GM19351 (cell line): ENCODE results near the gene GSC2.

Source experiments
- ATAC-seq: cut with Tn5 transposase; IDR thresholded peaks from one replicate; pipeline ENCODE4 v1.9.1; 2021; ENCODE audit warnings: mild to moderate bottlenecking, moderate library complexity; ENCODE audit not compliant: unreplicated experiment

GSC2 gene

DNA sequence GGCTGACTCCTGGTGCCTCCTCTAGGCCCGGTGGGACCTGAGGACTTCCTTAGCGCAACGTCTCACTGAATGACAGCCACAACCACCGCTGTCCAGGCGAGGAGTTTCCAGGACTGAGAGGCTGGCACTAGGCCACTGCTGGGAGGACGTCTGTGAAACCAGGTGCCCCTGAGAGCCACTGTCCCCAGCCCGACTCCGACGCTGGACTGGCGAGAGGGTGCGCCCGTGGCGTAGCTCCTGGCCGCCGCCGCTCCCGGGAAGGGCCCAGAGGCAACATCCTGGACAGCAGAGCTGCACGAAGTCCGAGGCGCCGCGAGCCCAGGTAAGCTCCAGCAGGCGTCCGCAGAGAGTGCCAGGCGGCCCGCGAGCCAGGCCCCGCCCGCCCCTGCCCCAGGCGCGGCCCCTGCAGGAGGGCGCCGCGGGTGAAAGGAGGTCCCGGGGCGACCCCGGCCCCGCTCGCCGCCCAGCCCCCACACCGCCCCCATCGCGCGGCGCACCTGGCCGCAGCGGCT, 28.4 kb downstream of the GSC2 start:
- peak; percentile 21 for ATAC-seq

DNA sequence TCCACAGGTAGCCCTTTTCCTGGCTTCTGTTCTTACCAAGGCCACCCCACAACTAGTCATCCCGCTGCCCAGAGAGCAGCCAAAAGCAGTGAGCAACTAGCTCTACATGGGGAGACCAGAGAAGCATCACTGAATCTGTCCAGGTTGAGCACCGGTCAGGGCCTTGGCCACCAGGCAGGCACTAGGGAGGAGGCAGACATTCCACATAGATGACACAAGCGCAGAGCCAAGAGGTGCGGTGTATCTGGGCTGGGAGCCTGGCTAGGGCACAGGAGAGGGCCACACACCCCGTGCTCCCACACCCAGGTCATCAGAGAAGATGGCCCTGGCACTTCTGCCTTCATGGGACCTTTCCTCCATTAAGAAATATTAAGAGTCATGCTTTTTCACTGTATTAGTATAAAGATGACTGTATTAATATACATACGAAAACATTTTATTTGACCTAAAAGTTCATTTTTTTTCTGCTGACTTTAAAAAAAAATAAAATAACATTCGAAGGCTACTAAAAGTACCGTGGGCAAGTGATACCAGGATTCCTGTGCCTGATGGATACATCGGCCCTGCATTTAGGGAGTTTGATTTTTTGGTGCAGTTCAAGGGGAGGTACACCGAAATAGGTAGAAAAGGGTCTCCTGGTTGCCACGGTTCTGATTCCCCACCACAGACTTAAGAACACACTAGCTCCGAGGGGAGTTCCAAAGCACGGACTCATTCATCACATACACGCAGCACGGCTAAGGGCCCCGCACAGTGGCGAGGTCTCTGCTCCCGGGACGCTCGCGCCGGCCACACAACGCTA, 29.1 kb downstream of the GSC2 start:
- no peak for ATAC-seq

DNA sequence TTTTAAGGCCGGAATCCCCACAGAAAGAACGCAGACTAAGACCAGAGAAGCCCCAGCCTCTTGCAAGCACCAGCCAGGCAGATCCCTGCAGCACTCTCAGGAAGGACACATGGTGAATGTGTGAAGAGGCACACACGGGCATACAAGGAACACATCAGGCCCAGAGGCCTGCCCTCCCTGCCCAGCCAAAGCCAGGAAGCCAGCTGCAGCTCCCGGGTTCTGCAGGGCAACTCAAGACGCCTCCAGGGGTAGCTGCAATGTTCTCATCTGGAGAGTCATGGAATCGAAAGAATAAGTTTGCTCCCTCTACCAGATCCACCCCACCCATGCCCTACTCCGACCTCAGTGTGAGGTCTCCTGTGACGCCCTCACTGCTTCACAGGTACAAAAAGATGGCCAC, 30.1 kb downstream of the GSC2 start:
- no peak for ATAC-seq

DNA sequence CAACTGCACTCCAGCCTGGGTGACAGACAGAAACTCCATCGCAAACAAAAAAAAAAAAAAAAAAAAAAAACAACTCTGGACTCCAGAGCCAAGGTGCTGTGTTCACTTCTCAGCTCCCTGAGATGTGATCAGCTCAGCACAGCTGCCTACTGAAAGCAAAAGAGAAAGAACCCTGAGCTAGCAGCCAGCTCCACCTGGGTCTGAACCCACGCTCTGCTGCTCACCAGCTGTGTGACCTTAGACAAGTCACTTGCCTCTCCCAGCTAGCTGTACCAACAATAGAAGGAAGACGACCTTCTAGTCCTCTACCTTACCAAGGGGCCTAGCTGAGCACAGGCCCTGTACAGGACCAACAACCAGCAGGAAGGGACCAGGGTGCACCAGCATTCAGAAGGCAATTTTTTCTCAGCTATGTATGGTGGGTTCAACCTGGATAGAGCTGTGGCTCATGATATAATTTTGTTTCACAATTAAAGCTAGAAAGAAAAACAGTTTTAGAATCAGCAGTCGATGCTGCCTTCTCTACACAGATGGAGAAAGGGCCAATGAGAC, 31.7 kb downstream of the GSC2 start:
- peak; percentile 43 for ATAC-seq

DNA sequence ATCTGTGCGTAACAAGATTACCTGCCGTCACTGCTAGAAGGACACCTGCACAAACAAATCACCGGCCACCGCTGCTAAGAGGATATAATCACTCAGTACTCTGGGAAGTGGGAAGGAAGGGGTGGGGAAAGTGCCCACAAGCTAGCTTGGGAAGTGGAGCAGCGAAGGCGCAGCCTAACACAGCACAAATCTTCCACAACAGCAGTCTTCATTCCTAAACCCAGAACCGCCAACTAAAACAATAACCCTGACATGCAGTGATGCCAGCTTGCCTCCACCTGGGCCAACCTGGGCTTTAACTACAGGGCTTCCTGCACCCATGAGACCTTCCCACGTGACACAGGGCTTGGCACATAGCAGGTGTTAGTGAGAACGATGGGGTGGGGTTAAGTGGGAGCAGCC, 33.0 kb downstream of the GSC2 start:
- no peak for ATAC-seq

DNA sequence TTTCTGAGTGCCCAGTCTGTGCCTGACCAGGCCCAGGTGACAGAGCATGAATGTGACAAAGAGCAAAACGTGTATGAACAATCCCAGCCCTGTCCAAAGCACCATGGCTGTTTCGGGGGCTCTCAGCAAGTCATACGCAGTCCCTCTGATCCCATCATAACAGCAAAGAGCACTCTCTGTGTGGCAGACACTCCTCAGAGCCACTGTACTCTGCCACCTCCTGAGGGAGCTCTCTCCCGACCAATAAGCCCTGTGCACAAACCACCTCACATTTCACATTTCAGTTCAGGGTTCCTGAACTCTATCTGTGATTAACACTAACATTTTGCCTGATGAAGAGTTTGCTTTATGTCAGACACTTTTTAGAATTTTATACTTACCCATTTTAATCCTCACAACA, 34.5 kb downstream of the GSC2 start:
- no peak for ATAC-seq

DNA sequence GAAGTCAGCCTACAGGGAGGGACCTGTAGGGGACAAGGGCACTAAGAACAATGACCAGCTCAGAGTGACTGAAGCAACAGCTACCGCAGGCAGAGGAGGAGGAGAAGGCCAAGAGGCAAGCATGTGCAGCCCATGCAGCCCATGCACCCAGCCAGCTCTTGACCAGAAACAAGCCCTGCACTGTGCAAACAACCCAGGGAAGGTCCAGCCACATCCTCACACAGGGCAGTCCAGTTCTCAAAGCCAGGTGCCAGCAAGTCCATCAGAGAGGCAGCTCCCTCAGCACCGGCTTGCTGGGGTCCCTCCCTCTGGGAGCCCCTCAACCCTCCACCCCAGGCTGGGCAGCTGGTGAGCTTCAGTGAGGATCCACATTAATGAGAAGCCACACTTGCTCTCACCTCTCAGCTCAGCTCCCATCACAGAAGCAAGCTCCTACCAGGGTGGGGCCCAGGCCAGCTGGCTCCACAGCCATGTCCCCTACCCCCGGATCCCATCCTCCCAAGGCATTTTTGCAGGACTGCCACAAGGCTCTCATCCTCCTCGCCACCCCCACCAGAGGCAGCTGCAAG, 35.0 kb downstream of the GSC2 start:
- no peak for ATAC-seq

DNA sequence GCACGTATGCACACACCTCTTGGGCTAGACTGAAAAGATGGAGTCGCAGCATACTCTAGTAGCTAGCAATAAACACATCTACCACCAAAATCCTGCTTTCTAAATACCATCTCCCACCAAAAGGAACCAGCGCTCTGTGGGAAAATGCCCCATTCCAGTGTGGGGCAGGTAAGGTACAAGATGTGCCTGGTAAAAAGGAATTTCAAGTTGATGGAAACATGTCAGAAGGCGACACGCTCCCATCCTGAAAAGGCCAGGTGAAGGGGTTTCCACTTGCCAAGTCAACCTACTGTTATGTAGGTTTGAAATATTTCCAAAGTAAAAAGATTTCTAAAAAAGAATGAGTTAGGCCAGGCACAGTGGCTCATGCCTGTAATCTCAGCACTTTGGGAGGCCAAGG, 36.7 kb downstream of the GSC2 start:
- ATAC-seq = no peak

DNA sequence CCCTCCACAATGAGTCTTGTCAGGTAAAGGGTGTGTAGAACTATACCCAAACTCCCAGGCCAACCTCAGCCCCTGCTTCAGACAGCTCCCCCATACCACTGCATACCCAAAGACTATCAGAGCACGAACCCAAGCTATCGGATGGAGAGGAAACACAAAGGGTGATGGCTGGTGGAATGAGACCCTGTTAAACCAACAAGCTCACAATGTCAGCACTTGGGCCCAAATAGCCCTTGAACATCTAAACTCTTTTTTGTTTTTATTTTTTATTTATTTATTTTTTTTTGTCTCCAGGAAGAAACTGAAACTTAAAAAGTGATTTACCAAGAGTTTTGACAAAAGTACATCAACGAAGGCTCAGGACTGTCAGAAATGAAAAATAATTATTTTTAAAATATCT, 38.5 kb downstream of the GSC2 start:
- no peak for ATAC-seq

DNA sequence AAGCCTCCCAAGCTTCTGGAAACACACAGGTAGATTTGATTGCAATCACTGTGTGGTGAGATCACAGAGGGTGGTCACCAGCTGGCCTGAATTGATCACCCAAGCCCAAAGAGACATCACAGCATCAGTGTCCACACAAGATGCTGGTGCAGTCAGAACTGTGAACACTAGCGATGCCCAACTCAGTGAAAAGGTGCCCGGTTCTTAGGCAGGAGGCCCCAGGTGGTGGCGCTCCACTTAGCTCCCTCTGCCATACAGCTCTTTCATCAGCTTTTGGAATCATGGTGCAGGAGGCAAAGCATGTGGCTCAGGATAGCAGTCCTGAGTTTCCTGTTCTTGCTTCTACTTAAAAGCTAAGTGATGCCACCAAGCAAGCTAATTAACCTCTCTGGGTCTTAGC, 39.0 kb downstream of the GSC2 start:
- no peak for ATAC-seq

DNA sequence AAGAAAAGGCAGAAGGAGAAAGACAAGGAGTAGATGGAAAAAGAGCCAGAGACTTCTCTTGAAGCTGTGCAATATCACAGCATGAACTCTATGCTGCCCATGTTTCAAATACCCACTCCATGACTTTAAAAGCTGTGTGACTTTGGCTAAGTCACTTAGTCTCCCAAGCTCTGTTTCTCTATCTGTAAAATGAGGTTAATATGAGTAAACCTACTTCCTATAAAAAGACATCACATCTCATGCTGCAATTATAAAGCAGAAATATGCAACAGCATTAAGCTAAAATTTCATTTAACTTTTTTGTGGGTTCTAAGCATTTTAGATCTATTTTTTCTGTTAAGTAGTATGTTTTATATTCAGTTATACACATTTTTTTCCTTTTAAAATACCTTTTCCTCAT, 39.4 kb downstream of the GSC2 start:
- ATAC-seq = no peak

DNA sequence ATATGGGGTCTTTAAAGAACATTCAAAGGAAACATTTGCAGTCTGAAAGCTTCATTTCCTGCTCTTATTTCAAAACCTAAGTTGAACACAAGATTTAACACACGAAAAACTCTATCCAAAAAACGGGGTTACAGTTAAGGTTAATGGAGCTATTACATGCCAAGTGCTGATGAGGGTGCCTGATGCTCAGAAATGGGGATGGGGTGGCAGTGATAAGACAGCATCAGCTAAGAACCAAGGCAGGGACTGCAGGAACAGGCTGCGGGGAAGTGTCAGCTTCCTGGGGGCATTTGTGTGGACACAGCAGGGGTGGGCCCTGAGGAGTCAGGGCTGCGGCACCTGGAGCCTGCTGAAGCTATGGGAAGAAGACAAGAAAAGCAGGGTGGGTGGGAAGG, 40.0 kb downstream of the GSC2 start:
- ATAC-seq = no peak

DNA sequence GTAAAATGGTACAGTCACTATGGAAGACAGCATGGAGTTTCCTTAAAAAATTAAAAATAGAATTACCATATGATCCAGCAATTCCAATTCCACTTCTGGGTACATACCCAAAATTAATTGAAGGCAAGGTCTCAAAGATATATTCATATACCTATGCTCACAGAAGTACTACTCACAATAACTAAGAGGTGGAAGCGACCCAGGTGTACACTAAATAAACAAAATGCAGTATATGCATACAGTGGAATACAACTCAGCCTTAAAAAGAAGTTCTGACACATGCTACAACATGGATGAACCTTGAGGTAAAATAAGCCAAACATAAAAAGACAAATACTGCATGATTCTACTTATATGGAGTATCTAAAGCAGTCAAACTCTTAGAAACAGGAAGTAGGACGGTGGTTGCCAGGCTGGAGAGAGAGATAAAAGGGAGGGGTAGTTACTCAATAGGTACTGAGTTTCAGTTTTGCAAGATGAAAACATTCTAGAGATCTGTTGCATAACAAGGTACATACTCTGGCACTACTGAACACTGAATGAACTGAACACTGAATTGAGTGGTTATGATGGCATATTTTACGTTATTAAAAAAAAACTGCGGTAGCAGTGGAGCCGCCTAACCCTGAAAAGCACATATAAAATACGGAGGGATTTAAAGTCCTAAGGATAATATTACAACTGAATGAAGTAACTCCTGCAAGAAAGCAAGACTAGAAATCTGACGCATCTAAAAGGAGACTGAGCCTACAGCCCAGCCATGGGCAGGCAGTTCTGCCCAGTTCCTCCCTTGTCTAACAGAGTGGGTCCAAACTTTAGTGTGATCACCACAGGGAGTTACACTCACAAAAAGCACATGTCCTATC, 40.7 kb downstream of the GSC2 start:
- ATAC-seq = peak; percentile 77

DNA sequence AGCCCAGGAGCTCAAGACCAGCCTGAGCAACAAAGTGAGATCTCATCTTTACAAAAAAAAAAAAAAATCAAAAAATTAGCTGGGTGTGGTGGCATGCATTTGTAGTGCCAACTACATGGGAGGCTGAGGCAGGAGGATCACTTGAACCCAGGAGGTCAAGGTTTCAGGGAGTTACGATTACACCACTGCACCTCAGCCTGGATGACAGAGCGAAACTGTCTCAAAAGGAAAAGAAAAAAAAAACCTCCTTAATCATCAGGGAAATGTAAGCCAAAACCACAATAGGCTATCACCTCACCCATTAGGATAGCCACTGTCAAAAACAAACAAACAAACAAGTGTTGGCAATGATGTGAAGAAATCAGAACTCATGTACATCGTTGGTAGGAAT, 41.3 kb downstream of the GSC2 start:
- no peak for ATAC-seq

DNA sequence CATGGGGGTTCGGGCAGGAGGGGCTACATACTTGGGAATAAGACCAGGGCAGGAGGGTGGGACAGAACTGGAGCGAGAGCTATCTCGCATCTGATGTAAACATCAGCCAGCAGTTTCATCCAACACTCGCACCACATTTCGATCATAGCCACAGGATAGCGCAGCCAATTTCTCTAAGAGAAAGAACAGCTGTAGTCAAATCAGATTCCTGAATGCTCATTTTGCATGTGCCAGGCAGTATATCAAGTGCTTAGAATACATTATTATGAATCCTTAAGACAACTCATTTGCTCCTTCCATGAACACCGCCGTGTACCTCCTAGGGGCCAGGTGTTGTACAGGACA, 42.4 kb downstream of the GSC2 start:
- ATAC-seq = no peak

DNA sequence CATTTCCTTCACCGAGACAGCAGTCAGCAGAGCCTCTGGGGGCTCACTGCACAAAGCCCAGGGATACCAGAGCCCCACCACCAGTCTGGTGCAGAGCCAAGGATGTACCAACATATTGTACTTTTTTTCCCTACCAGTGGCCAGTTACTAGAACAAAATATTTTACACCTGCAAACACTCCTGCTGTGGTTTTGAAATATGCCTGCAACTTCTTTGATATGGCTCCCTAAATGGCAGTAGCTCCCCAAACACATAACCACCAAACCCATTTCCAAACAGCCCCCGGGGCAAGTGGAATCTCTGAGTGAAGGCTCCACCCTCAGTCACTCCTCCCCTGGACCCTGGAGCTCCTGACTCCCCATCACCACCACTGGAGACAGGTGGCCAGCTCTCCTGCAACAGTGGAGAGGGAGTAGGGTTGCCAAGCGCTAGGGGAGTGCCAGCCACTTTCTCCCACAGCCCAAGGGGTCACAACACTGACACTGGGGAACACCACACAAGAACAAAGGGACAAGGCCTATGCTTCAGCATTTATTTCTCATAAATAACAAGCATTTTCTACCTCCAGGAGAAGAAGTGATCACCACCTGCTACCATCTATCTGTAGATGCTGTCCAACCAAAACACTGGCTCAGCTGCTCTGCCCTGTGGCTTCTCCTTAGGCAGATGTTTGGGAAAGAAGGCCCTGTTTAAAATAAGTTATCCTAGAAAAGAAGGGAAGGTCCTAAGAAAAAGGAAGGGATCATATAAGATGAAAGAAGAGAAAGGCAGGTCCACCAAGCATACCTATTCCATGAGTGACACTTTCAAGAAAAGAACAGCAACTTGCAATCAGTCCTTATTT, 43.0 kb downstream of the GSC2 start:
- no peak for ATAC-seq

DNA sequence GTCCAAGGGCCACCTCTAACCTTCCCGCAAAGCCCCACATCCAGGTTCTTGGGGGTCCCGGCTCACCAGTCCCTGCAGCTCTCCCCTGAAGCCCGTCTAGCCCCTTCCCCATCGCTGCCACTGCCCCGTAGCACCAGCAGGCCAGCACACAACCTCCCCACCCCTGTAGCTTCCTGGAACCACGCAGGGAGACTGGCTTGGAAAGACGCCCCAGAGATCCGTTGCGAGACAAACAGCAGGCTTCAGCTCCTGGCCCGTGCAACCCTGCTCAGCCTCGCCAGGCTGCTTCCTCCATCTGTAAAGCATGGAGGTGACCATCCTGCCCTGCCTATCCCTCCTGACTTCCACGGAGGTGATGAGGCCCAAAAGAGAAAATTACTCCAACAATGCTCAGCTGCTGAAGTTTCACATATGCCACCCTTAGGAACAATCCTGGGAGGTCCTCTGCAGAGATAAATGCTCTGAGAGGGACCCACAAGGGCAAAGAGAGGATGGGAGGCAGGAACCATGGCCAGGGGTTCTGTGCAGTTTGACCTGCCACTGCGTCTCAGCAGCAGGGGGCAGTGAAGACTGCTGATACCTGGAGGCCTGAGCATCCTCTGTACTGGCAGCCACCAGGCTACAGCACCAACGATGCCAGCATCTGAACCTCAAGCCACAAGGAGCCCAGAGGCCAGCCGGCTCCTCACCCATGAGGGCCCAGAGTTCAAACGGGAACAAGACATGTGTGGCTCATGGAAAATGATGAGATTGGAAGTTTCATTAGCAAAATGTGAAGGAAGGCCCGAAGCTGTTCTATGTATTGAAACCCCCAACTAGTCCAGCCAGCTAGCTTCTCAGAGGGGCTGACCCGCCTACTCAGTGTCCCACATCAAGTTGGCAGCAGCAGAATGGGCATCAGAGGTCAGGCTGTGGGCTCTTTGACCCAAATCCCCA, 44.0 kb downstream of the GSC2 start:
- no peak for ATAC-seq

DNA sequence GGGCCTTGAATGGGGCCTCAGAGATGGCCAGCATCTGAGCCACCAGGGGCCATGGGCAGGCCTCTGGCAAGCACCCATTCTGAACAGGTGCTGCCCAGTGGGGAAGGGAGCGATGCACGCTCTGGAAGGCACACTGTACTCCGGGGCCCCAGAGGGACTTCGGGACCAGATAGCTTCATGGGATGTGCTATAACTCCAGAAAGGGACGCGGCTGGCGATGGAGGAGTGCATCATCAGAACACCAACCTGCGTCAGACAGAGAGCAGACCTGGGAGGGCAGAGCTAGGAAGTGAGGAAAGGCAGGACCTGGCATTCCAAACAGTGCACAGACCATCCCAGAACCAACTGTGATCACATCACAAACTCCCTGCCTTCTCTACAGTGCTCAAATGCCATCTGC, 44.6 kb downstream of the GSC2 start:
- no peak for ATAC-seq
